BJ (cell line): ENCODE data around the gene TFPI2. TPM values are rescaled to one million over a fixed set of nuclear protein-coding genes. Genes with fewer than 3 reads are reported as not detected.

ENCODE experiments used
- CTCF ChIA-PET: fragments of 350-600 bp; formaldehyde crosslinking; extraction: SDS; loops from one replicate; lab custom pipeline; 2021; ENCODE audit warnings: antibody characterized with exemption, inconsistent platforms; lab: Yijun Ruan, JAX
- POLR2A ChIA-PET: fragments of 300-600 bp; sonication (Branson Sonifier 250); formaldehyde crosslinking; extraction: SDS; loops from one replicate; lab custom pipeline; 2021; ENCODE audit warnings: antibody characterized with exemption; lab: Charles Lee
- DNase-seq: peaks from one replicate; pipeline ENCODE4 v3.0.0-alpha.2; 2011; ENCODE audit warnings: low read depth
- H3K27me3 ChIP-seq: 2 replicates; pipeline ENCODE4 v1.6.0; 2011; ENCODE audit warnings: low read length; ENCODE audit not compliant: control insufficient read depth, insufficient read depth
- H3K36me3 ChIP-seq: 2 replicates; pipeline ENCODE4 v1.5.1; 2011; ENCODE audit warnings: low read length; ENCODE audit not compliant: control insufficient read depth, insufficient read depth
- H3K4me3 ChIP-seq: 2 replicates; pipeline ENCODE4 v1.5.1; 2011; ENCODE audit warnings: low read depth, mild to moderate bottlenecking, control low read depth, low read length
- polyA plus RNA-seq: library from polyadenylated mRNA; depleted of rRNA; stranded (reverse); fragments of >200 nt; gene quantifications from 2 replicates; pipeline ENCODE4 v1.2.3, GENCODE V29; 2011; rRNA removed
- small RNA-seq: library from RNA; depleted of rRNA; stranded (forward); fragments of <200 nt; gene quantifications from one replicate; pipeline ENCODE3, GENCODE V24; 2012; ENCODE audit warnings: low replicate concordance, low read depth; ENCODE audit not compliant: insufficient read length
- TF ChIP-seq, protein P1 (sequence below): IDR thresholded peaks from 2 replicates; pipeline ENCODE4 v1.5.1; 2011; ENCODE audit warnings: low read depth, mild to moderate bottlenecking, control low read depth, inconsistent platforms, low read length, moderate library complexity; ENCODE audit not compliant: insufficient read depth

The TFPI2 gene
- polyA plus RNA-seq, 1 experiment: 143 TPM

- POLR2A ChIA-PET: no interaction called here
- TF ChIP-seq, protein P1, sequence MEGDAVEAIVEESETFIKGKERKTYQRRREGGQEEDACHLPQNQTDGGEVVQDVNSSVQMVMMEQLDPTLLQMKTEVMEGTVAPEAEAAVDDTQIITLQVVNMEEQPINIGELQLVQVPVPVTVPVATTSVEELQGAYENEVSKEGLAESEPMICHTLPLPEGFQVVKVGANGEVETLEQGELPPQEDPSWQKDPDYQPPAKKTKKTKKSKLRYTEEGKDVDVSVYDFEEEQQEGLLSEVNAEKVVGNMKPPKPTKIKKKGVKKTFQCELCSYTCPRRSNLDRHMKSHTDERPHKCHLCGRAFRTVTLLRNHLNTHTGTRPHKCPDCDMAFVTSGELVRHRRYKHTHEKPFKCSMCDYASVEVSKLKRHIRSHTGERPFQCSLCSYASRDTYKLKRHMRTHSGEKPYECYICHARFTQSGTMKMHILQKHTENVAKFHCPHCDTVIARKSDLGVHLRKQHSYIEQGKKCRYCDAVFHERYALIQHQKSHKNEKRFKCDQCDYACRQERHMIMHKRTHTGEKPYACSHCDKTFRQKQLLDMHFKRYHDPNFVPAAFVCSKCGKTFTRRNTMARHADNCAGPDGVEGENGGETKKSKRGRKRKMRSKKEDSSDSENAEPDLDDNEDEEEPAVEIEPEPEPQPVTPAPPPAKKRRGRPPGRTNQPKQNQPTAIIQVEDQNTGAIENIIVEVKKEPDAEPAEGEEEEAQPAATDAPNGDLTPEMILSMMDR: no peak
- DNase-seq: no peak
- CTCF ChIA-PET: no interaction called here
- no peaks in the 10 kb centered on the region for H3K36me3 ChIP-seq
- no peak overlapping the region for H3K4me3 ChIP-seq
- no peaks in the 10 kb centered on the region for H3K27me3 ChIP-seq
These were observed 53.3 kb downstream of the TFPI2 start for GRCh38 chr7:93837245-93837644.

GRCh38 chr7:93836116-93836515, 54.4 kb downstream of the TFPI2 start:
- CTCF ChIA-PET: no interaction called here
- Histone ChIP-seq H3K36me3 (no peaks in the 10 kb centered on the region), H3K27me3 (no peaks in the 10 kb centered on the region), H3K4me3 (no peak overlapping the region)
- TF ChIP-seq, protein P1: no peak
- DNase-seq: no peak
- POLR2A ChIA-PET: no interaction called here

DNA sequence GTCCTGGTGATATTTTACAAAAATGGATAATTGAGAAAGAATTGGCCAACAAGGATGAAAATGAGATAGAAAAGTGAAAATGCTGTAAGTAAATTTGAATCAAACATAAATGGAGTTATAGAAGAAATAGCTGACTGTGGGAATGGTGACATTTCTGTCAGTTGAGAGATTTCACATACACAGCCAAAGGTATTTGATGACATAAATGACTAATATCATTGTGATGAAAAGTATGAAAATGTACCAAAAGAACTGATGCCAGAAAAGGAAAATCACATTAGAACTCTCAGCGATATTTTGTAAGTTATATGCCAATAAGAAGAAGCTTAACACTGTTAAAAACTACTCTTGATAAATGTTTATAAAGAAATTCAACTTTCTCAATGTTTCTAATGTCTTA, 54.9 kb downstream of the TFPI2 start:
- no peak overlapping the region for H3K4me3 ChIP-seq
- no peak for DNase-seq
- ChIA-PET POLR2A (no interaction called here), CTCF (no interaction called here)
- H3K36me3 ChIP-seq: no peaks in the 10 kb centered on the region
- TF ChIP-seq, protein P1: no peak
- no peaks in the 10 kb centered on the region for H3K27me3 ChIP-seq

Small RNA genes within 50 kb of the gene (small RNA-seq; reads per million reads assigned to genes)
- gene AC002076.2: not detected

Other genes starting within 250 kb of the TFPI2 start
- not detected in 2 replicates for gene GNGT1, start 15.8 kb upstream of the TFPI2 start, polyA plus RNA-seq
- gene GNG11, start 31.0 kb upstream of the TFPI2 start, polyA plus RNA-seq: 9.3 and 16.0 TPM in 2 replicates
- 26.3 and 32.6 TPM in 2 replicates for gene BET1, start 113.6 kb upstream of the TFPI2 start, polyA plus RNA-seq